T-helper 1 cell treated with Interleukin-12 subunit alpha and Interleukin-12 subunit beta and Interleukin-4 antibody, amounts not matched to agents 30 ng/mL and 1 ng/mL, for 36 hours (primary cell): ENCODE results near the gene CHCHD4. TPM values are rescaled to one million over a fixed set of nuclear protein-coding genes. Genes with fewer than 3 reads are reported as not detected.

Experiments
- intact Hi-C: fragments of 100-400 bp; cut with micrococcal nuclease; formaldehyde crosslinking; loops from one replicate; pipeline ENCODE4 v1.15.1; 2024
- total RNA-seq: library from RNA; stranded (reverse); gene quantifications from 2 replicates; pipeline ENCODE4 v1.2.3, GENCODE V29; 2022

CHCHD4 gene
- total RNA-seq, 1 donor from 2014 or later = 13.8 TPM

DNA sequence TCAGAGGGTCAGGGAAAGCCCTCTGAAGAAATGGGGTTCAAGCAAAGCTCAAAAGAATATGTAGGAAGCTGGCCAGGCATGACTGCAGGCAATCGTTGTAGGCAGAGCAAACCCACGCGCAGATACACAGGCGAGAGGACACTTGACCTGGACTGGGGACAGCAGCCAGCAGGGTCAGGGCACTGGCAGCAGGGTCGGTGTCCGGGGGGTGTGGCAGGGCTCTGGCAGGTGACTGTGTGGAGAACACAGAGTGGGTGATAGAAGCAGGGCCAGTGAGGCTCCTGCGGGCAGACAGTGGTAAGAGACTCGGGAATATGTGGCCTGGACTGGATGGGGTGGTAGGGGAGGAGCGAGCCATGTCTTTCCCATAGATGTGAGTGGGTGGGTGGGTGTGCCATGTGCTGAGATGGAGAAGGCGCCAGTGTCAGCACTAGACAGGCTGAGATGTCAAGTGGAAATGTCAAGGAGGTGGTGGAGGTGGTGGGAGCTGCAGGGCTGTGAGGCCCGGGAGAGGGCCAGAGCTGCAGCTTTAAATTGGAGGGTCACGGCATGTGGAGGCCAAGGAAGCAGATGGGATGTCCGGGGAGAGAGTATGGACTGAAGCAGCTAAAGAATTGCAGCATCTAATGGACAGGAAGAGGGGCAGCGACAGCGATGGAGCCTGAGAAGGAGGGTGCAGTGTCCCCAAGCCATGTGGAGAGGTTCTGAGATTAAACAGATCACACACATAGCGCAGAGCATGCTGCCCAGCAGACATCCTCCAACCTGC lies 13.6 kb upstream of the CHCHD4 start:
- intact Hi-C loops = no loop called here

DNA sequence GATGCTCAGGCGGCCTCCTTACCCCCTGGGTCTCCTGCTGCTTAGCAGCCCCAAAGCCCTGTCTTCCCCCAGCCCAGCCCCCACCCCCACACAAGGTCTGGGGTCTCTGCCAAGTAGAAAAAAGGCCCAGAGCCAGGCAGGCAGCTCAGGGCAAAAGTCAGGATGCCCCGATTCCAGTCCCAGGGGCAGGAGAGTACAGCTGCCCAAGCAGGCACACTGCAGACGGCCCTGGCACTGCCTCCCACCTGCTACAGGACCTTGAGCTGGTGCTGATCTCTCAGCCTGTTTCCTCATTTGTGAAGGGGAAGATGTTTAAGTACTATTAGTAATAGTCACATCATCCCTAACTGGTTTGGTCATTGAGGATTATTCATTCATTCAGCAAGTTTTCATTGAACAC lies 12.8 kb upstream of the CHCHD4 start:
- intact Hi-C loops = no loop called here

- intact Hi-C loops = no loop called here
These were observed 12.3 kb upstream of the CHCHD4 start for GRCh38 chr3:14137004-14137403.

- intact Hi-C loops = no loop called here
These were observed 10.9 kb upstream of the CHCHD4 start for GRCh38 chr3:14135581-14135980.

DNA sequence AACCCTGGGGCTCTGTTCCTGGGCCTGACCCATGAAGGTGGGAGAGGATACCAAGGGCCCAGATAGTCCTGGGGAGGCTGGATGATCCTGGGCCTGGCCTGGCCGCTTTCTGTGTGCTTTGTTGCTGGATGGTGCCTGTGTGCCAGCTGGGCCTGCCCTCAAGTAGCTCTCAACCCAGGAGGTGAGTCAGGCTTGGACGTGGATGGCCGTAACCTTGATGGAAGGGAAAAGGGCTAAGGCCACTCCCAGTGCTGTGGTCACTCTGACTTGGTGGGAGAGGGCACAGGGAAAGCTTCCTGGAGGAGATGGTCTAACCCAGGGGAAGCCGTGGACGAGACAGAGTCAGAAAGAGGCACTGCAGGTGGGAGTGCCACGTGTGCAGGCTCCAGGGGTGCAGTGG lies 9.6 kb upstream of the CHCHD4 start:
- intact Hi-C loops = no loop called here

- intact Hi-C loops = no loop called here
These were observed 9.2 kb upstream of the CHCHD4 start for GRCh38 chr3:14133876-14134275.

DNA sequence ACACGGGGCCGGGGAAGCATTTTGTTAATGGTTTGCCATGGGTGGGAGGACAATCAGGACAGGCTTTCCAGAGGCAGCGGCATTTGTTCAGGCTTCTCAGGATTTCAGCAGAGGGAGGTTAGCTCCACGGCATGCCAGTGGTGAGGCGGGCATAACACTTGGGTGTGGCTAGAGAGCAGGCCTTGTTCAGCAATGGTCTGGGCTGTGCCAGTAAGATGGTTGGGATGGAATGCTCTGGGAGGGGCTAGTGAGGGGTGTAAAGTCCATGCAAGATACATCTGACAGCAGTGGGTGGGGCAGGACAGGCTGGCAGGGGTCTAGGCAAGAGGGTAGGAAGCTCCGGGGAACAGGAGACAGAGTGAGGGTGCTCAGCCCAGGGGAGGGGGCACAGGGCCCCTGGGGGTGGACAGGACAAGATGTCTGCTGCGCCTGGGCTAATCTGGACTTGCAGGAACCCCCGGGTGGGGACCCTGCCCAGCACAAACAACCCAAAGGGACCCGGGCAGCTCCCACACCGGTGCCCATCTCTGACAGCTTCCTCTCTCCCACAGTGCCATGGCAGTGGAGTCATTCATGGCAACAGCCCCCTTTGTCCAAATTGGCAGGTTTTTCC lies 8.6 kb upstream of the CHCHD4 start:
- intact Hi-C loops = no loop called here

GRCh38 chr3:14132689-14133088 lies 8.0 kb upstream of the CHCHD4 start:
- intact Hi-C loops = no loop called here

- intact Hi-C loops = no loop called here
These were observed 7.5 kb upstream of the CHCHD4 start for GRCh38 chr3:14132120-14132519.

DNA sequence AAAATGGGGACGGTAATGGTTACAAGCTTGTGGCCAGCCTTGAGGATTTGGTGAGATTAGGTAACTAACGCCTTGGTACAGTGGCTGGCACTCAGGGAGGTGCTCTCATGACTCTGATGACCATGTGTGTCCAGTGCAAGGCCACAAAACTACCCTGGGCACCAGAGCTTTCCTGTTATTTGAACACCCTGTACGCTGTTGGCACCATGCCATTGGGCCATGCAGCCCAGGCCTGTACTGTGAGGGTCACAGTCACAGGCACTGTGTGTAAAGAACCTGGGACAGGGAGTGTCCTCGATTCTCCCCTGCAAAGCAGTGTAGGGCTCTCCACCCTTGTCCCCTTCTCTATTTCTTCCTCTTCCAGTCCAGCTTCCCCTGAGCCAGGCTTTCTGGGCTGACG lies 6.5 kb upstream of the CHCHD4 start:
- intact Hi-C loops = no loop called here

DNA sequence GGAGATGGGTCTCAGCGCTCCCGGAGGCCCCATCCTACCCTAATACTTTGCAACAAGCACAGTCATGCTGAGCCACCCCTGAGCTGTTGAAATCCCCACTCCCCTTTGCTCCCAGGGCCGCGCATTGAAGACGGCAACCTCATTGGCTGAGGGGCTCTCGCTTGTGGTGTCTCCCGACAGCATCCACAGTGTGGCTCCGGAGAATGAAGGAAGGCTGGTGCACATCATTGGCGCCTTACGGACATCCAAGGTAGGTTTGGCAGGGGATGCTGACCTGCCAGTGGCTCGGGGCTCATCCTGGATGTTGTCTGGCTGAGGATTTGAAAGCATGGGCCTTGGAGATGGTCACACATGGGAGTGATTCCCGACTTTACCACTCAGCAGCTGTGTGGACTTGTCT lies 6.0 kb upstream of the CHCHD4 start:
- intact Hi-C loops = no loop called here

DNA sequence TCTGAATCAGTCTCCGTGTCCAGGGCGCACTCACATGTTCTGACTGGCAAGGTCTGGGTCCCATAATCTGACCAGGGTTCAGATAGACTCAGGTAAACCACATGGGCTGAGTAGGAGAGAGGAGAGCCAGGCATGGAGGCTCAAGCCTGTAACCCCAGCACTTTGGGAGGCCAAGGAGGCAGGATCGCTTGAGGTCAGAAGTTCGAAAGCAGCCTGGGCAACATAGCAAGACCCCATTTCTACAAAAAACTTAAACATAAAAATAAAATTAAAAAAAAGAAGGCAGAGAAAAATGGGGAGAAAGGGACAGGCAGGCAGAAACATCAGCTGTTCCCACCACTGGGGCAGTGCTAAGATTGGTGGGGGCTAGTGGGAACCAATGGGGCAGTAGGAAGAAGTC lies 5.6 kb upstream of the CHCHD4 start:
- intact Hi-C loops = no loop called here

DNA sequence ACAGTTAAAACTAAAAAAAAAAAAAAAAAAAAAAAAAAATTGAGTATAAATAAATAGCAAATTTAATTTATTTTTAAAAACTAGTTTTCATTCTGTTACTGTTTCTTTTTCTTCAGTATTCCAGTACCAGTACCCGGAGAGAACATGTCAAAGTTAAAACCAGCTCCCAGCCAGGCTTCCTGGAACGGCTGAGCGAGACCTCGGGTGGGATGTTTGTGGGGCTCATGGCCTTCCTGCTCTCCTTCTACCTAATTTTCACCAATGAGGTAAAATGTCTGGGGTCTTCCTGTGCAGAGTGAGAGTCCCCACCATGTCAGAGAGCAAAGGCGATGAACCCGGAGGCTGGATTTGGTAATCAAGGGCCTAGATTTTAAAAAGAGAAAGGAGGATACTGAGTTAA lies 4.6 kb upstream of the CHCHD4 start:
- intact Hi-C loops = loop anchor here (10.0 kb wide), 3 partner anchors 1114 to 1644 kb away; partner anchors contain the start of genes MKRN2 and TSEN2

GRCh38 chr3:14128724-14129123 lies 4.1 kb upstream of the CHCHD4 start:
- intact Hi-C loops = loop anchor here (10.0 kb wide), 3 partner anchors 1114 to 1644 kb away; partner anchors contain the start of genes MKRN2 and TSEN2

GRCh38 chr3:14127516-14128161 lies 3.0 kb upstream of the CHCHD4 start:
- intact Hi-C loops = loop anchor here (10.0 kb wide), 3 partner anchors 1113 to 1643 kb away; partner anchors contain the start of genes MKRN2 and TSEN2

DNA sequence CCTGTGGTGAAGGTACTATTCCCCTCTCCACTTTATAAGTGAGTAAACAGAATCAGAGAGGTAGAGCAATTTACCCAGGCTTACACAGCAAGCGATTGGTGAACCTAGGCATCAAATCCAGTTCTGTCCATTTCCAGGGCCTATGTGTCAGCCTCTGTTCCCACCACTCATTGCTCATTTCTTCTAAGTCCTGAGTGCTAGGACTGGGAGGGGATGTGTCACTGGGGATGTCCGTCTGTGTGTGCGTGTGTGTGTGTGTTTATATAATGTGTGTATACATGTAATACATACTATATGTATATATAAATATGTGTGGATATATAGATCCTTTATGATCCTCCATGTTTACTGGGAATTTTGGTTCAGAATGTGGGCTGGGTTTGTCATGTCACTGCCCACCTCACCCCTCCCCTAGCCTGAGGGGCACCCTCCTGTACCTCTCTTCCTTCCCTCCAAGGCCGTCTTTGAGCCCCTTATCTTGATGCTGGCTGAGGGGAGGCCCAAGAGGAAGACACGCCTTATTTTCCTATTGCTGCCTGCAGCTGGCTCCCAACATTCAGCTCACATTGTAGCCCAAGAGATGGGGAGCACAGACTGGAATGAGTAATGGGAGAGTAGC lies 2.3 kb upstream of the CHCHD4 start:
- intact Hi-C loops = loop anchor here (10.0 kb wide), 3 partner anchors 1112 to 1642 kb away; partner anchors contain the start of genes MKRN2 and TSEN2

DNA sequence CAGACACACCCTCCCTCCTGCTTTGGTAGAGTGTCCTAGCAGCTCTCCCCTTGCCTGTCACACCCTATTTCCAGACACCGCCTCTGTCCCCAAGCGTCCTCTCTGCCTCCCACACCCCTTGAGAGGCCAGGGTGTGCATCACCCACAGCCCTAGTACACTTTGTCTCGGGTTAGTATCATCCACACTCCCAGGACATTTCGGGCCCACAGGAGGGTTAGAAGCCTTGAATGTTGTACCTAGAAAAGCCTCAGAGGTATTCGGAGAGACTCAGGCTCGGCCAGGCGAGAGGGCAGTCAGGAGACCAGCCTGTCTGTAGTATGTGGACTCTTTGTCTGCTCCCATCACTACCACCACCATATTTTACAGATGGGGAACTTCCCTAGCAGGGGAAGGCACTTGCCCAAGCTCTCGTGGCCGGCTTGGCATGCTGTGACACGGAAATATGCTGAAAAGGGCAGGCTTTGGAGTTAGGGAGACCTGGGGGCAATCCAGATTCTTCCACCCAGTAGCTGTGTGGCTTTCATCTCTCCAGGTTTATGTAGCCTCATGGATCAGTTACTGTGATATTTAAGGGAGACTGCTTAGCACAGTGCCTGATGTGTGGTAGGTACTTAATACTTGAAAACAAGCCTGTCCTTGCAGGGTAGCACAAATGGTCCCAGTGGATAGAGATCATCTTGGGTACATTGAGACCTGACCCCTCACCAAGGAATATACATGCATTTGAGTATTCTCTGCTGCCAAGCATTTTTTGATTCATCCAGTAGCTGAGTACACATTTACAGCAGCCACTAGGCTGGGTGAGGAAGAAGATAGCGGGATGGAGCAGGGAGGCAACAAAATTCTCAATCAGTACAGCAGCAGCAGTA lies 1.6 kb upstream of the CHCHD4 start:
- intact Hi-C loops = loop anchor here (10.0 kb wide), 3 partner anchors 1111 to 1641 kb away; partner anchors contain the start of genes MKRN2 and TSEN2

GRCh38 chr3:14125193-14126016 lies 735 bp upstream of the CHCHD4 start:
- intact Hi-C loops = loop anchor here (1.0 to 10.0 kb wide), 6 partner anchors 645 to 1641 kb away; partner anchors contain the start of genes HDAC11, MKRN2, NUP210 and TSEN2

GRCh38 chr3:14124223-14124614 lies 451 bp downstream of the CHCHD4 start:
- intact Hi-C loops = loop anchor here (1.0 to 10.0 kb wide), 14 partner anchors 20 to 1639 kb away; partner anchors contain the start of genes LSM3, MKRN2, MRPS25 and NUP210
